ENCODE measurements around the gene MCC.

DNA sequence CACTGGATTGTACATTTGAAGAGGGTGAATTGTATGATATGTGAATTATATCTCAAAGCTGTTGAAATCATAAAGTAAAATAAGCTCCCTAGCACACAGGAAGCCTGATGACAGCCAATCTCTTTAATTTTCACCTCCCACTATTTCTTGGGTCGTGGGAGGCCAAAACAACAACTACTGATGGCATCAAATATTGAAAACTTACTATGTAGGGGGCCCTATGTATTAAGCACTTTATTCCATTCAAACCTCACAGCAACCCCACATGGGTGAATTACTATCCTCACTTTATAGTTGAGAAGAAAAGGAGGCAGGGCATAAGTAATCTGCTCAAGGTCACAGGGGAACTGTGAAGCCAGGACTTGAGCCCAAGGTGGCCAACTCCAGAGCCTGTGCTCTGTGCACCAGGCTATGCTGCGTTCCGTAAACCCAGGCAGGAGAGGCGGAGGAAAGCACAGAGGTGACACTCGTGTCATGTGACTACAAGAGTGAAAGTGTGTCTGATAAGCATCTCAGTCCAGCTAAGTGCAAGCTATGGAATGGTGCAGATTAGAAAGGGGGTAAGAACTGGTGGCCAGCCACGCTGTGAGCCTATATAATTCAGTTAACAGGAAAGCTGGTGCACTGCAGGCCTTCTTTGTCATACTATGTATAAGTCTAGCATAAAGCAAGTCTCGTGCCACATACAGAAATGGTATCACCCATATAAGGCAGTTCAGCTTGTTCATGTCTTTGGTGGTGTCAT is 290.6 kb downstream of the MCC start:
- TF ChIP-seq, protein P1, sequence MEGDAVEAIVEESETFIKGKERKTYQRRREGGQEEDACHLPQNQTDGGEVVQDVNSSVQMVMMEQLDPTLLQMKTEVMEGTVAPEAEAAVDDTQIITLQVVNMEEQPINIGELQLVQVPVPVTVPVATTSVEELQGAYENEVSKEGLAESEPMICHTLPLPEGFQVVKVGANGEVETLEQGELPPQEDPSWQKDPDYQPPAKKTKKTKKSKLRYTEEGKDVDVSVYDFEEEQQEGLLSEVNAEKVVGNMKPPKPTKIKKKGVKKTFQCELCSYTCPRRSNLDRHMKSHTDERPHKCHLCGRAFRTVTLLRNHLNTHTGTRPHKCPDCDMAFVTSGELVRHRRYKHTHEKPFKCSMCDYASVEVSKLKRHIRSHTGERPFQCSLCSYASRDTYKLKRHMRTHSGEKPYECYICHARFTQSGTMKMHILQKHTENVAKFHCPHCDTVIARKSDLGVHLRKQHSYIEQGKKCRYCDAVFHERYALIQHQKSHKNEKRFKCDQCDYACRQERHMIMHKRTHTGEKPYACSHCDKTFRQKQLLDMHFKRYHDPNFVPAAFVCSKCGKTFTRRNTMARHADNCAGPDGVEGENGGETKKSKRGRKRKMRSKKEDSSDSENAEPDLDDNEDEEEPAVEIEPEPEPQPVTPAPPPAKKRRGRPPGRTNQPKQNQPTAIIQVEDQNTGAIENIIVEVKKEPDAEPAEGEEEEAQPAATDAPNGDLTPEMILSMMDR (IDR thresholded peaks at IDR 0.05) = no peak
- TF ChIP-seq POLR2A (IDR thresholded peaks at IDR 0.05) = no peak

Data from uterus (tissue), 2 donors.